PC-9 (cell line): ENCODE results near the gene KBTBD6. TPM values are rescaled to one million over a fixed set of nuclear protein-coding genes. Genes with fewer than 3 reads are reported as not detected.

Experiments
- BruUV-seq: library from RNA; stranded (reverse); fragments of 400-500 nt; replicated peaks from 2 replicates; lab custom pipeline; 2021; lab: Mats Ljungman, UMichigan
- CTCF ChIA-PET: fragments of 300-600 bp; sonication (Branson Sonifier 250); formaldehyde crosslinking; loops from one replicate; lab custom pipeline; 2022; ENCODE audit warnings: antibody characterized with exemption; lab: Charles Lee
- POLR2A ChIA-PET: fragments of 300-600 bp; sonication (Branson Sonifier 250); formaldehyde crosslinking; loops from one replicate; lab custom pipeline; 2022; ENCODE audit warnings: antibody characterized with exemption; ENCODE audit not compliant: unreplicated experiment; lab: Charles Lee
- DNase-seq, 2 experiments: peaks; one replicate each; pipeline versions ENCODE4 v3.0.0 to v3.0.0-alpha.2; 2015 to 2022; ENCODE audit warnings: mixed read lengths in 1 of 2
- H2AFZ ChIP-seq: fragments of 200-600 bp; sonication (generic); 2 replicates; pipeline ENCODE4 v1.8.1; 2017; ENCODE audit warnings: antibody characterized with exemption
- H3F3A ChIP-seq: fragments of 200-600 bp; sonication (generic); 2 replicates; pipeline ENCODE4 v1.8.1; 2017; ENCODE audit warnings: antibody characterized with exemption, mild to moderate bottlenecking, low read depth; ENCODE audit not compliant: insufficient read depth
- H3K27ac ChIP-seq: fragments of 200-600 bp; sonication (generic); 2 replicates; pipeline ENCODE4 v1.6.1; 2016; ENCODE audit warnings: mixed run types
- H3K27me3 ChIP-seq: fragments of 200-600 bp; sonication (generic); 2 replicates; pipeline ENCODE4 v1.6.1; 2016; ENCODE audit warnings: low read depth, mixed run types; ENCODE audit not compliant: insufficient read depth
- H3K36me3 ChIP-seq: fragments of 200-600 bp; sonication (generic); 2 replicates; pipeline ENCODE4 v1.6.1; 2016; ENCODE audit warnings: low read depth, mixed run types
- H3K4me1 ChIP-seq: fragments of 200-600 bp; sonication (generic); replicated peaks from 2 replicates; pipeline ENCODE4 v1.6.1; 2016; ENCODE audit warnings: mixed run types; ENCODE audit not compliant: insufficient read depth
- H3K4me2 ChIP-seq: fragments of 200-600 bp; sonication (generic); 2 replicates; pipeline ENCODE4 v1.6.1; 2017; ENCODE audit warnings: mixed run types
- H3K4me3 ChIP-seq: fragments of 200-600 bp; sonication (generic); 2 replicates; pipeline ENCODE4 v1.6.1; 2016; ENCODE audit warnings: mixed run types
- H3K79me2 ChIP-seq: fragments of 200-600 bp; sonication (generic); 2 replicates; pipeline ENCODE4 v1.6.1; 2017; ENCODE audit warnings: low read depth, mixed run types
- H3K9me2 ChIP-seq: fragments of 200-600 bp; sonication (generic); 2 replicates; pipeline ENCODE4 v1.8.1; 2017; ENCODE audit warnings: mild to moderate bottlenecking; ENCODE audit not compliant: insufficient read depth
- H3K9me3 ChIP-seq: fragments of 200-600 bp; sonication (generic); 2 replicates; pipeline ENCODE4 v1.8.1; 2016; ENCODE audit warnings: low read depth; ENCODE audit not compliant: insufficient read depth
- H4K20me1 ChIP-seq: fragments of 200-600 bp; sonication (generic); 2 replicates; pipeline ENCODE4 v1.8.1; 2017; ENCODE audit not compliant: insufficient read depth
- EZH2 ChIP-seq: fragments of 200-600 bp; sonication (generic); IDR thresholded peaks from 2 replicates; pipeline ENCODE4 v1.8.0; 2017; ENCODE audit warnings: antibody characterized with exemption, low read depth
- intact Hi-C: fragments of 100-400 bp; cut with micrococcal nuclease; formaldehyde crosslinking; loops from one replicate; pipeline ENCODE4 v1.10.0; 2022; ENCODE audit not compliant: unreplicated experiment
- microRNA-seq: library from miRNA; unstranded; fragments of <30 nt; microRNA quantifications from one replicate; pipeline ENCODE4 v1.2.0, GENCODE V29; 2021; ENCODE audit warnings: borderline number of aligned reads, borderline replicate concordance
- total RNA-seq: library from RNA; stranded (reverse); gene quantifications from 2 replicates; pipeline ENCODE4 v1.2.3, GENCODE V29; 2021
- TF ChIP-seq, protein P1 (sequence below): fragments of 200-600 bp; sonication (generic); conservative IDR thresholded peaks from 2 replicates; pipeline ENCODE4 v1.6.1; 2017; ENCODE audit warnings: mixed run types, antibody characterized with exemption, mild to moderate bottlenecking, moderate library complexity

The KBTBD6 gene
- total RNA-seq, 1 experiment from 2014 or later: 4.3 TPM

DNA sequence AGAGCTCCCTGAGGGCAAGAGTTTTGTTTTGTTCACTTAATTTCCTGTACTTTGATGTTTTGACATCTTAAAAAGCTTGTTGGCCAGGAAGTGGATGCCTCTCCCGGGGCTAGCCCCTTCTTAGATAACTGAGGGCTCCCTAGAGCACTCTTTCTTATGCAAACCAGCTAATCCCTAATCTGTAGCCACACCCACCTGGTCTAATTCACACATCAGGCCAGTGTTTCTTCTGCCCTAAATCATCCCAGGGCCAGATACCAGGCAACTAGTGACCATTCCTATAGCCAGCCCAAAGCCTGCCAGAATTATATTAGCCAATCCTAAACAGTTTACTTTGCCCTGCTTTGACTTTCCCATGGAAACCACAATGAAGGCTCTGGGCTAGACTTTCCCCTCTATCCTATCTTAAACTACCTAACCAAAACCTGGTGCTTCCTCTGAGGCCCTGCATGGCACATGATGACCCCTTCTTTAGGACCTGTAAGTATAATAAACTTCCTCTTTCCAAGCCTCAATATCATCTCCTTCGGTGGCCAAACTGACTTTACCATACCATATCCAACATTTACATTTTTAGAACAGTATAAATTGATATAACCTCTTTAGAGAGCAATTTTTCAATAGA lies 46.5 kb downstream of the KBTBD6 start:
- intact Hi-C loops: no loop called here
- ChIA-PET POLR2A (no interaction called here), CTCF (no interaction called here)
- Histone ChIP-seq H3K9me3 (no peaks in the 10 kb centered on the region), H3K79me2 (no peaks in the 10 kb centered on the region), H3K4me1 (no peaks in the 10 kb centered on the region), H3K27ac (no peak overlapping the region), H3F3A (no peaks in the 10 kb centered on the region), H3K27me3 (no peaks in the 10 kb centered on the region), H4K20me1 (no peaks in the 10 kb centered on the region), H3K4me3 (no peak overlapping the region), H3K4me2 (no peak overlapping the region), H3K36me3 (no peaks in the 10 kb centered on the region), H2AFZ (no peak overlapping the region), H3K9me2 (no peaks in the 10 kb centered on the region)
- no peak for DNase-seq
- TF ChIP-seq, protein P1, sequence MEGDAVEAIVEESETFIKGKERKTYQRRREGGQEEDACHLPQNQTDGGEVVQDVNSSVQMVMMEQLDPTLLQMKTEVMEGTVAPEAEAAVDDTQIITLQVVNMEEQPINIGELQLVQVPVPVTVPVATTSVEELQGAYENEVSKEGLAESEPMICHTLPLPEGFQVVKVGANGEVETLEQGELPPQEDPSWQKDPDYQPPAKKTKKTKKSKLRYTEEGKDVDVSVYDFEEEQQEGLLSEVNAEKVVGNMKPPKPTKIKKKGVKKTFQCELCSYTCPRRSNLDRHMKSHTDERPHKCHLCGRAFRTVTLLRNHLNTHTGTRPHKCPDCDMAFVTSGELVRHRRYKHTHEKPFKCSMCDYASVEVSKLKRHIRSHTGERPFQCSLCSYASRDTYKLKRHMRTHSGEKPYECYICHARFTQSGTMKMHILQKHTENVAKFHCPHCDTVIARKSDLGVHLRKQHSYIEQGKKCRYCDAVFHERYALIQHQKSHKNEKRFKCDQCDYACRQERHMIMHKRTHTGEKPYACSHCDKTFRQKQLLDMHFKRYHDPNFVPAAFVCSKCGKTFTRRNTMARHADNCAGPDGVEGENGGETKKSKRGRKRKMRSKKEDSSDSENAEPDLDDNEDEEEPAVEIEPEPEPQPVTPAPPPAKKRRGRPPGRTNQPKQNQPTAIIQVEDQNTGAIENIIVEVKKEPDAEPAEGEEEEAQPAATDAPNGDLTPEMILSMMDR: no peak
- no peak for TF ChIP-seq EZH2
- BruUV-seq: no TSS peak

DNA sequence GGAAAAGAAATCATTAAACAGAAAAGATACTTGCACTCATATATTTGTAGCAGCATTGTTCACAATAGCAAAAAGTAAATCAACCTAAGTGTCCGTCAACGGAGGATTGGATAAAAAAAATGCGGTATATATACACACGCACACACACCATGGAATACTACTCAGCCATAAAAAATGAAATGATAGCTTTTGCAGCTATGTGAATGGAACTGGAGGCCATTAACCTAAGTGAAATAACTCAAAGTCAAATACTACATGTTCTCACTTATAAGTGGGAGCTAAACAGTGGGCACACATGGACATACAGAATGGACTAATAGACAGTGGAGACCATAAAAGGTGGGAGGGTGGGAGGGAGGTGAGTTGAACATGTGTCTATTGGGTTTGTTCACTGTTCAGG lies 52.9 kb downstream of the KBTBD6 start:
- intact Hi-C loops: no loop called here
- TF ChIP-seq, protein P1: no peak
- no peak for TF ChIP-seq EZH2
- no peaks in the 10 kb centered on the region for H3F3A ChIP-seq
- no peak overlapping the region for H3K4me3 ChIP-seq
- H3K36me3 ChIP-seq: no peaks in the 10 kb centered on the region
- no peaks in the 10 kb centered on the region for H3K79me2 ChIP-seq
- no peaks in the 10 kb centered on the region for H3K9me3 ChIP-seq
- H3K27me3 ChIP-seq: no peaks in the 10 kb centered on the region
- H3K4me2 ChIP-seq: no peak overlapping the region
- no peak overlapping the region for H2AFZ ChIP-seq
- no TSS peak for BruUV-seq
- no peak overlapping the region for H3K27ac ChIP-seq
- no peak for DNase-seq
- CTCF ChIA-PET: no interaction called here
- no peaks in the 10 kb centered on the region for H3K4me1 ChIP-seq
- POLR2A ChIA-PET: no interaction called here
- H4K20me1 ChIP-seq: no peaks in the 10 kb centered on the region
- H3K9me2 ChIP-seq: no peaks in the 10 kb centered on the region

Small RNA genes lying within 50 kb of the gene (microRNA-seq; reads per million reads assigned to microRNA genes)
- not detected for gene MIR3168

Other genes starting within 250 kb of the KBTBD6 start
- gene ELF1, start 113.5 kb downstream of the KBTBD6 start, total RNA-seq: 31.2 and 36.0 TPM in 2 replicates
- gene WBP4, start 71.3 kb downstream of the KBTBD6 start, total RNA-seq: 4.2 and 6.3 TPM in 2 replicates
- gene KBTBD7, start 61.8 kb upstream of the KBTBD6 start, total RNA-seq: 3.9 and 4.1 TPM in 2 replicates
- 8.2 and 15.8 TPM in 2 replicates for gene MTRF1, start 130.8 kb upstream of the KBTBD6 start, total RNA-seq
- 11.0 and 12.1 TPM in 2 replicates for gene NAA16, start 178.5 kb upstream of the KBTBD6 start, total RNA-seq